K562 (cell line): Measurements from ENCODE around the gene JADE2. TPM values are rescaled to one million over a fixed set of nuclear protein-coding genes. Genes with fewer than 3 reads are reported as not detected.

ENCODE experiments used
- ARID4B ChIP-seq: sonication (generic); formaldehyde crosslinking; IDR thresholded peaks from 2 replicates; pipeline ENCODE4 v1.8.0; 2022; ENCODE audit warnings: mild to moderate bottlenecking, missing genetic modification reagents
- CBX5 ChIP-seq: IDR thresholded peaks from 2 replicates; pipeline ENCODE4 v1.6.1; 2014; ENCODE audit warnings: low read depth, borderline replicate concordance
- CHD1 ChIP-seq: fragments of 200-600 bp; sonication (generic); IDR thresholded peaks from one replicate; pipeline ENCODE4 v1.6.1; 2012; ENCODE audit warnings: mild to moderate bottlenecking, moderate library complexity, low read length, inconsistent platforms
- CSDE1 ChIP-seq, 2 experiments: fragments of 450-650 bp; IDR thresholded peaks; 2 replicates each; pipeline ENCODE4 v1.6.1; 2016; ENCODE audit warnings: mild to moderate bottlenecking in 1 of 2
- E2F4 ChIP-seq: sonication (generic); formaldehyde crosslinking; IDR thresholded peaks from 2 replicates; pipeline ENCODE4 v1.8.0; 2022; ENCODE audit warnings: mild to moderate bottlenecking, low read depth, missing genetic modification reagents
- HNRNPLL ChIP-seq: fragments of 200-400 bp; formaldehyde crosslinking; IDR thresholded peaks from 2 replicates; pipeline ENCODE4 v1.6.1; 2017; ENCODE audit warnings: low read length, low read depth, mild to moderate bottlenecking; ENCODE audit not compliant: poor library complexity, severe bottlenecking
- HOMEZ ChIP-seq: fragments of 250-450 bp; sonication (Bioruptor Pico); IDR thresholded peaks from 2 replicates; pipeline ENCODE4 v1.4.0; 2020; ENCODE audit warnings: mild to moderate bottlenecking, moderate library complexity
- MITF ChIP-seq: IDR thresholded peaks from 2 replicates; pipeline ENCODE4 v1.6.1; 2014; ENCODE audit warnings: antibody characterized with exemption
- MTA3 ChIP-seq: fragments of 450-650 bp; formaldehyde crosslinking; IDR thresholded peaks from 2 replicates; pipeline ENCODE4 v1.6.1; 2017; ENCODE audit warnings: mild to moderate bottlenecking, borderline replicate concordance
- POLR2H ChIP-seq: IDR thresholded peaks from 2 replicates; pipeline ENCODE4 v1.6.1; 2016; ENCODE audit warnings: missing genetic modification characterization, low read depth, mild to moderate bottlenecking, control low read depth, missing compliant biosample characterization, moderate library complexity
- SRF ChIP-seq, 2 experiments: fragments of 250-450, 450-650 bp in 1 of 2; sonication (Bioruptor Pico) in 1 of 2; sonication (generic) in 1 of 2; formaldehyde crosslinking; IDR thresholded peaks; 2 replicates each; pipeline versions ENCODE4 v1.5.0 to v1.5.1; 2020 to 2022; ENCODE audit warnings: mild to moderate bottlenecking in 1 of 2, missing genetic modification reagents in 1 of 2
- TRIM24 ChIP-seq, 2 experiments: fragments of 450-650 bp; IDR thresholded peaks; 2 replicates each; pipeline ENCODE4 v1.6.1; 2016
- ZBTB34 ChIP-seq: fragments of 250-450 bp; sonication (Bioruptor Pico); IDR thresholded peaks from 2 replicates; pipeline ENCODE4 v1.8.0; 2021; ENCODE audit warnings: mild to moderate bottlenecking, moderate library complexity
- ZC3H11A ChIP-seq: IDR thresholded peaks from 2 replicates; pipeline ENCODE4 v1.6.1; 2012; ENCODE audit warnings: low read depth, low read length, improper control_type of control experiment
- ZNF143 ChIP-seq: sonication (generic); formaldehyde crosslinking; IDR thresholded peaks from 2 replicates; pipeline ENCODE4 v1.9.0; 2022; ENCODE audit warnings: mild to moderate bottlenecking, missing genetic modification reagents
- ZNF408 ChIP-seq: fragments of 250-450 bp; sonication (Bioruptor Pico); IDR thresholded peaks from 2 replicates; pipeline ENCODE4 v1.4.0; 2020; ENCODE audit warnings: low read depth, mild to moderate bottlenecking, moderate library complexity
- ZNF583 ChIP-seq: fragments of 250-450 bp; sonication (Bioruptor Pico); IDR thresholded peaks from 2 replicates; pipeline ENCODE4 v1.4.0; 2020
- ZNF780A ChIP-seq: fragments of 250-450 bp; sonication (Bioruptor Pico); IDR thresholded peaks from 2 replicates; pipeline ENCODE4 v1.5.0; 2021; ENCODE audit warnings: mild to moderate bottlenecking
- ZSCAN29 ChIP-seq: fragments of 450-650 bp; IDR thresholded peaks from 2 replicates; pipeline ENCODE4 v1.6.1; 2017
- polyA plus RNA-seq, 8 experiments: library from polyadenylated mRNA; depleted of rRNA in 4 of 8; stranded (reverse) in 5 of 8; unstranded in 3 of 8; fragments of >200 nt; fragmentation: Nextera tagmentation in 2 of 8; fragmentation: Illumina TruSeq in 1 of 8; extraction: Ambion mirVana in 2 of 8; extraction: Trizol in 1 of 8; gene quantifications; 2 replicates each; pipeline versions ENCODE4 v1.2.1 to v1.2.3, GENCODE V29; 2011 to 2014; ENCODE audit warnings: inconsistent platforms in 1 of 8, missing spikeins in 1 of 8
- total RNA-seq, 7 experiments: library from RNA; depleted of rRNA in 6 of 7; stranded (reverse); fragments of >200 nt in 6 of 7; fragmentation: Illumina TruSeq in 2 of 7; extraction: Trizol in 2 of 7; gene quantifications; 2 replicates each; pipeline versions ENCODE4 v1.2.1 to v1.2.3, GENCODE V29; 2011 to 2021; ENCODE audit warnings: low replicate concordance in 1 of 7

The JADE2 gene
- total and polyA plus RNA-seq, 9 of the 15 experiments (the other 6 are each of a cell fraction or from before 2014, with no cell fraction given) = 0.50 to 23.3 (median 9.1) TPM

GRCh38 chr5:134609232-134609851 is 83.9 kb downstream of the JADE2 start (continued):
- no peak for TF ChIP-seq E2F4
- TF ChIP-seq ARID4B (CRISPR knock-in tag) = no peak
- no peak for TF ChIP-seq SRF (CRISPR knock-in tag; IDR thresholded peaks at IDR 0.05)
- TF ChIP-seq ZNF143 (CRISPR knock-in tag) = no peak
- no peak for TF ChIP-seq ZBTB34 (CRISPR knock-in tag)
- TF ChIP-seq POLR2H (tag) = peak; percentile 19; the same call in 1 of the 2 replicates
- no peak for TF ChIP-seq MTA3
- no peak for TF ChIP-seq CHD1
- TF ChIP-seq ZSCAN29 = no peak
- no peak for TF ChIP-seq ZNF408 (CRISPR knock-in tag)
- TF ChIP-seq HOMEZ (CRISPR knock-in tag) = no peak
- no peak for TF ChIP-seq CBX5
- no peak for TF ChIP-seq ZNF583 (CRISPR knock-in tag)
- no peak for TF ChIP-seq HNRNPLL
- no peak for TF ChIP-seq CSDE1 (IDR thresholded peaks at IDR 0.05)
- TF ChIP-seq TRIM24 (IDR thresholded peaks at IDR 0.05) = peak in 1 of 2 experiments; percentile 15; a peak in 1 of 4 replicates
- TF ChIP-seq ZC3H11A = no peak
- no peak for TF ChIP-seq MITF
- TF ChIP-seq ZNF780A = no peak
